Parathyroid adenoma (tissue), 2 donors: ENCODE measurements around the gene TBC1D22A.

Experiments used
- H2AFZ ChIP-seq: fragments of 300-600 bp; sonication (generic); one replicate; pipeline ENCODE4 v1.7.0; 2017; ENCODE audit warnings: antibody characterized with exemption, mild to moderate bottlenecking
- H3K27ac ChIP-seq: fragments of 300-600 bp; sonication (generic); one replicate; pipeline ENCODE4 v1.7.0; 2017
- H3K27me3 ChIP-seq: fragments of 300-600 bp; sonication (generic); one replicate; pipeline ENCODE4 v1.7.0; 2017; ENCODE audit warnings: low read length; ENCODE audit not compliant: control insufficient read depth, insufficient read depth
- H3K36me3 ChIP-seq: fragments of 300-600 bp; sonication (generic); one replicate; pipeline ENCODE4 v1.7.0; 2017; ENCODE audit warnings: low read length; ENCODE audit not compliant: control insufficient read depth, insufficient read depth
- H3K4me1 ChIP-seq: fragments of 300-600 bp; sonication (generic); one replicate; pipeline ENCODE4 v1.7.0; 2017; ENCODE audit warnings: control low read depth
- H3K4me2 ChIP-seq: fragments of 300-600 bp; sonication (generic); one replicate; pipeline ENCODE4 v1.7.0; 2017; ENCODE audit warnings: low read length
- H3K4me3 ChIP-seq: fragments of 300-600 bp; sonication (generic); one replicate; pipeline ENCODE4 v1.7.0; 2017; ENCODE audit warnings: low read depth, low read length
- H3K79me2 ChIP-seq: fragments of 300-600 bp; sonication (generic); one replicate; pipeline ENCODE4 v1.7.0; 2017; ENCODE audit warnings: control low read depth
- H3K9ac ChIP-seq: fragments of 300-600 bp; sonication (generic); one replicate; pipeline ENCODE4 v1.7.0; 2017; ENCODE audit warnings: mild to moderate bottlenecking
- H3K9me3 ChIP-seq: fragments of 300-600 bp; sonication (generic); one replicate; pipeline ENCODE4 v1.7.0; 2017; ENCODE audit warnings: low read length; ENCODE audit not compliant: control insufficient read depth
- TF ChIP-seq, protein P1 (sequence below): fragments of 300-600 bp; sonication (generic); IDR thresholded peaks from one replicate; pipeline ENCODE4 v1.7.0; 2017; ENCODE audit warnings: antibody characterized with exemption, mild to moderate bottlenecking
- donor health status: primary hyperparathyroidism.

Gene TBC1D22A

DNA sequence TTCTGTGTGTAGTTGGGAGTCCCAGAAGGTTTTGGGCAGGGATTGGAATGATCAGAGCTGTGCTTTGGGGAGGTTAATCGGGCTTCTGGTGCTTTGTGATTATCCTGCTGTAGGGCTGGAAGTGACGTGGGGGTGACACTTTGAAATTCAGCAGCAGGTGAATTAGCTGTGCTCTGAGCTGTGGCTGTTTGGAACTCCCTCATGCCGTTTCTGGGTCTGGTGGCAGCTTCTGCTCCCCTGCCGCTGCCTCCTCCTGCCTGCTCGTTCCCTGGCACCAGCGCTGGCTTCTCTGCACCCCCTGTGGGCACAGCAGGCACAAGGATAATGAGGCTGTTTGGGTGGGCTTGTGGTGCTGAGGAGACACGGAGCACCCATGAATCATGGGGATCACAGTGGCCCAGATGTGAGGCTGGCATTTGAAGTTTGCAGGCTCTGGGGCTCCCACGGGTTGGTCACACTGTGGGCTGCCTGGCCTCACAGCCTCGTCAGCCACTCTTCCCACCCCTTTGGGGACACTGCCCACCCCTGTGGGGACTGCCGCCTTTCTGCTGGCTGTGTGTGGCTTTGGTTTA lies 49.7 kb downstream of the TBC1D22A start:
- Histone ChIP-seq H3K9me3 (no peaks in the 10 kb centered on the region), H3K27me3 (no peaks in the 10 kb centered on the region), H3K4me2 (no peak overlapping the region), H3K4me3 (no peak overlapping the region), H3K79me2 (peaks cover 11% of the 10 kb centered on the region), H2AFZ (no peak overlapping the region), H3K9ac (no peak overlapping the region), H3K4me1 (peaks cover 5% of the 10 kb centered on the region), H3K36me3 (no peaks in the 10 kb centered on the region), H3K27ac (no peak overlapping the region)
- TF ChIP-seq, protein P1, sequence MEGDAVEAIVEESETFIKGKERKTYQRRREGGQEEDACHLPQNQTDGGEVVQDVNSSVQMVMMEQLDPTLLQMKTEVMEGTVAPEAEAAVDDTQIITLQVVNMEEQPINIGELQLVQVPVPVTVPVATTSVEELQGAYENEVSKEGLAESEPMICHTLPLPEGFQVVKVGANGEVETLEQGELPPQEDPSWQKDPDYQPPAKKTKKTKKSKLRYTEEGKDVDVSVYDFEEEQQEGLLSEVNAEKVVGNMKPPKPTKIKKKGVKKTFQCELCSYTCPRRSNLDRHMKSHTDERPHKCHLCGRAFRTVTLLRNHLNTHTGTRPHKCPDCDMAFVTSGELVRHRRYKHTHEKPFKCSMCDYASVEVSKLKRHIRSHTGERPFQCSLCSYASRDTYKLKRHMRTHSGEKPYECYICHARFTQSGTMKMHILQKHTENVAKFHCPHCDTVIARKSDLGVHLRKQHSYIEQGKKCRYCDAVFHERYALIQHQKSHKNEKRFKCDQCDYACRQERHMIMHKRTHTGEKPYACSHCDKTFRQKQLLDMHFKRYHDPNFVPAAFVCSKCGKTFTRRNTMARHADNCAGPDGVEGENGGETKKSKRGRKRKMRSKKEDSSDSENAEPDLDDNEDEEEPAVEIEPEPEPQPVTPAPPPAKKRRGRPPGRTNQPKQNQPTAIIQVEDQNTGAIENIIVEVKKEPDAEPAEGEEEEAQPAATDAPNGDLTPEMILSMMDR: no peak

DNA sequence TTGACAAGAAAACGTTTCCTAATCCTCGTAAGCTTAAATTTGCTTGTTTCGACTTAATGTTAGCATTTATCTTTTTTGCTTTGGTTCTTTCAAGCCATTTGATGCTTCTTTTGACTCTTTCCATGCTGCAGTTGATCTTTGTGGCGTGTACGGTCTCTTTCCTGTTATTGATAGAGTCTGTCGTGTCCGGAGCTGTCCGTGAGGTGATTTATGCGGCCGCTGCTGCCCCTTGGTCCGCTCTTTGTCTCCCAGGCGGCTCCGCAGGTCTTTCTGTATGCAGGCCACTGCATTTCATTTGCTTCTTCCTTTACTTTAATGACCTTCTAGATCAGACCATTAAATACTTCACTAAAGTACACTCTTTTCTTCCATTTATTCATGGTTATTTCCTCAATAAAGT lies 50.3 kb downstream of the TBC1D22A start:
- peaks cover 5% of the 10 kb centered on the region for H3K4me1 ChIP-seq
- H2AFZ ChIP-seq: no peak overlapping the region
- no peak overlapping the region for H3K9ac ChIP-seq
- no peaks in the 10 kb centered on the region for H3K9me3 ChIP-seq
- no peaks in the 10 kb centered on the region for H3K36me3 ChIP-seq
- no peak overlapping the region for H3K27ac ChIP-seq
- no peak overlapping the region for H3K4me2 ChIP-seq
- H3K79me2 ChIP-seq: peaks cover 8% of the 10 kb centered on the region
- TF ChIP-seq, protein P1: no peak
- H3K4me3 ChIP-seq: no peak overlapping the region
- no peaks in the 10 kb centered on the region for H3K27me3 ChIP-seq

- TF ChIP-seq, protein P1: no peak
- Histone ChIP-seq H2AFZ (no peak overlapping the region), H3K9ac (no peak overlapping the region), H3K36me3 (no peaks in the 10 kb centered on the region), H3K79me2 (peaks cover 7% of the 10 kb centered on the region), H3K4me3 (no peak overlapping the region), H3K4me1 (peaks cover 5% of the 10 kb centered on the region), H3K27me3 (no peaks in the 10 kb centered on the region), H3K27ac (no peak overlapping the region), H3K4me2 (no peak overlapping the region), H3K9me3 (no peaks in the 10 kb centered on the region)
Measured at GRCh38 chr22:46813816-46814597, 51.6 kb downstream of the TBC1D22A start.

DNA sequence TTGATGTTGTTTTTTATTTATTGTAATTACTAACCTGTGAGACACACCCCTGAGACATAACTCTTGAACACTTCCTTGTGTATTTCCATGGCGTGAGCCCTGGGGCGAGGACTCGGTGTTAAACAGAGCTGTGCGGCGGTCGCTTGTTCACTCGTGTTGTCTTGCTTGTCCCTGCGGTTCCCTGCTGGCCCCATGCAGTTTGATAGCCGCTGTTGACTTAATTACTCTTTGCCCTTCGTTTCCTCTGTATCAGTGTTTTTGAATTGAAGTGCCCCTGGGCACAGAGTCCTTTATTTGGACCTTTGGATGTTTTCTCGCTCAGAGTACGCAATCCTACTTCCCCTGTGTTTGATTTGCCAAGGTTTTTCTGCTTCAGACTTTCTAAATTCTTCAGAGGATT lies 52.7 kb downstream of the TBC1D22A start:
- Histone ChIP-seq H3K9me3 (no peaks in the 10 kb centered on the region), H3K4me3 (no peak overlapping the region), H3K27me3 (no peaks in the 10 kb centered on the region), H2AFZ (no peak overlapping the region), H3K9ac (no peak overlapping the region), H3K4me2 (no peak overlapping the region), H3K4me1 (peaks cover 5% of the 10 kb centered on the region), H3K36me3 (no peaks in the 10 kb centered on the region), H3K27ac (no peak overlapping the region), H3K79me2 (peaks cover 3% of the 10 kb centered on the region)
- TF ChIP-seq, protein P1: no peak

- no peak overlapping the region for H3K27ac ChIP-seq
Measured at GRCh38 chr22:46815559-46815895, 53.1 kb downstream of the TBC1D22A start.

More at GRCh38 chr22:46815559-46815895, 53.1 kb downstream of the TBC1D22A start:
- Histone ChIP-seq H3K79me2 (peaks cover 3% of the 10 kb centered on the region), H2AFZ (no peak overlapping the region), H3K4me1 (peaks cover 5% of the 10 kb centered on the region), H3K9ac (no peak overlapping the region), H3K4me3 (no peak overlapping the region), H3K36me3 (no peaks in the 10 kb centered on the region), H3K9me3 (no peaks in the 10 kb centered on the region), H3K4me2 (no peak overlapping the region), H3K27me3 (no peaks in the 10 kb centered on the region)
- TF ChIP-seq, protein P1: no peak
